Activated naive CD8-positive, alpha-beta T cell treated with anti-CD3 and anti-CD28 coated beads, Interleukin-2, amount 10 ng/mL, durations not matched to agents 7 days and 5 days (primary cell): ENCODE measurements around the gene SLC6A12. TPM values are rescaled to one million over a fixed set of nuclear protein-coding genes. Genes with fewer than 3 reads are reported as not detected.

Experiments
- ATAC-seq: fragments of 150-1000 bp; cut with Tn5 transposase; one replicate; pipeline ENCODE4 v1.10.0; 2021; ENCODE audit warnings: low read depth, moderate library complexity
- POLR2A ChIA-PET: fragments of 350-600 bp; sonication (Branson Sonifier 250); formaldehyde crosslinking; loops from one replicate; lab custom pipeline; 2021; ENCODE audit warnings: antibody characterized with exemption; lab: Charles Lee
- DNase-seq: peaks from one replicate; pipeline ENCODE4 v3.0.0; 2021
- H3K27ac Mint-ChIP-seq: one replicate; pipeline ENCODE4 v1.8.0; 2022; ENCODE audit warnings: mild to moderate bottlenecking, mixed read lengths
- H3K27me3 Mint-ChIP-seq: one replicate; pipeline ENCODE4 v1.8.0; 2022; ENCODE audit warnings: mild to moderate bottlenecking, moderate library complexity, mixed read lengths
- H3K36me3 Mint-ChIP-seq: one replicate; pipeline ENCODE4 v1.8.0; 2021; ENCODE audit warnings: mild to moderate bottlenecking, mixed read lengths
- H3K4me1 Mint-ChIP-seq: one replicate; pipeline ENCODE4 v1.8.0; 2021; ENCODE audit warnings: mixed read lengths
- H3K4me3 Mint-ChIP-seq: one replicate; pipeline ENCODE4 v1.8.0; 2022; ENCODE audit warnings: mild to moderate bottlenecking, moderate library complexity, mixed read lengths
- H3K9me3 Mint-ChIP-seq: one replicate; pipeline ENCODE4 v1.8.0; 2021; ENCODE audit warnings: mixed read lengths
- total RNA-seq, 2 experiments: library from RNA; stranded (reverse); gene quantifications; one replicate each; pipeline ENCODE4 v1.2.3, GENCODE V29; 2021

Gene SLC6A12
- total RNA-seq, 2 experiments from 2014 or later = not detected

GRCh38 chr12:229441-230191, 15.7 kb upstream of the SLC6A12 start:
- DNase-seq (no peak), ATAC-seq (no peak)
- no peaks in the 10 kb centered on the region for H3K36me3 Mint-ChIP-seq
- no peak overlapping the region for H3K4me3 Mint-ChIP-seq
- no peaks in the 10 kb centered on the region for H3K4me1 Mint-ChIP-seq
- POLR2A ChIA-PET = no interaction called here
- peaks cover 3% of the 10 kb centered on the region for H3K27me3 Mint-ChIP-seq
- H3K9me3 Mint-ChIP-seq = no peaks in the 10 kb centered on the region
- H3K27ac Mint-ChIP-seq = no peak overlapping the region

- POLR2A ChIA-PET = no interaction called here
- no peaks in the 10 kb centered on the region for H3K36me3 Mint-ChIP-seq
- no peak overlapping the region for H3K27ac Mint-ChIP-seq
- H3K4me1 Mint-ChIP-seq = no peaks in the 10 kb centered on the region
- peaks cover 3% of the 10 kb centered on the region for H3K27me3 Mint-ChIP-seq
- H3K9me3 Mint-ChIP-seq = no peaks in the 10 kb centered on the region
- ATAC-seq (no peak), DNase-seq (no peak)
- no peak overlapping the region for H3K4me3 Mint-ChIP-seq
Observed at GRCh38 chr12:228846-229200, 14.9 kb upstream of the SLC6A12 start.

GRCh38 chr12:227923-228845, 14.2 kb upstream of the SLC6A12 start:
- Mint-ChIP-seq H3K36me3 (no peaks in the 10 kb centered on the region), H3K27ac (no peak overlapping the region), H3K4me3 (no peak overlapping the region), H3K9me3 (no peaks in the 10 kb centered on the region), H3K4me1 (no peaks in the 10 kb centered on the region), H3K27me3 (peaks cover 3% of the 10 kb centered on the region)
- DNase-seq (no peak), ATAC-seq (no peak)
- POLR2A ChIA-PET = no interaction called here

DNA sequence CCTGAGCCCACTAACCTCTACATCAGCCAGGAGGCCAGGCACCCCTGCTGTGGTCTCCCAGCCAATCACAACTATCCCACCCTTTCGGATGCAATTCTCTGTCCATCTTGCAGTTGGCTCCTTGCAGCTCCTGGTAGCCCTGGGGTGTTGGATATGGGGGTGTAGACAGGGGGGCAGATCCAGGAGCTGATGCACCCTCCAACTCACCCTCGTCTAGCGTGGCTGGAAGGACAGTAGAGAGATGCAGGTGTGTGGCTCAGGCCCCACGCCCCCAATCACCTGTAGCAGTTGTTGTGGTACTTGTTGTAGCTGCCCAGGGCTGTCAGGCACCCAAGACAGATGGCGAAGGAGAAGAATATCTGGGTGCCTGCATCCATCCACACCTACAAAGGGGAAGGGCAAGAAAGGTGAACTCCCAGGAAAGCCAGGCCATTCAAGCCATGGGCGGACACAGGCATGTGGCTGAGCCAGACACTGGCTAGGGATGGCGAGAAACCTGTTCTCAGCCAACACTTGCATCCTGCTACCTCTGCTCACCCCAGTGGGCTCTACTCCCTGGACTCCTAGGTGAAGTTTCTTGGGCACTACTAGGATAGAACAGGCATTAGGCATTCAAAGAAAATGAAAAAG, 13.4 kb upstream of the SLC6A12 start:
- H3K4me3 Mint-ChIP-seq = no peak overlapping the region
- H3K36me3 Mint-ChIP-seq = no peaks in the 10 kb centered on the region
- H3K27ac Mint-ChIP-seq = no peak overlapping the region
- no peaks in the 10 kb centered on the region for H3K9me3 Mint-ChIP-seq
- no peak for ATAC-seq
- peaks cover 3% of the 10 kb centered on the region for H3K27me3 Mint-ChIP-seq
- DNase-seq = no peak
- no peaks in the 10 kb centered on the region for H3K4me1 Mint-ChIP-seq
- POLR2A ChIA-PET = no interaction called here

DNA sequence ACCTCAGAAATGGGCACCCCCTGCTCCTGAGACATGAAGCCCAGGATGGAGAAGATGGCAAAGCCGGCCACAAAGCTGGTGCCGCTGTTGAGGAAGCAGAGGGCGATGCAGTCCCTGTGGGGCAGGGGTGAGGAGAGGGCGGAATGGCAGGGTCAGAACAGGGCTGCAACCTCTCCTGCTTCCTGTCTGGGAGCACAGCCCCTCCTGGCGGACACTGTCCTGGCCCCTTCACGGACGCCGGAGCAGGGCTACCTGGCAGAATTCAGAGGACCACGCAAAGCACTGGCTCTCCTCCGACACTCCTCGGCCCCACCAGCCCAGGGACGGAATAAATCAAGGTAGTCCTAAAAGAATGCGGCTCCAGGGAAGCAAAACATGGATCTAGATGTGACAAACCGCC, 12.4 kb upstream of the SLC6A12 start:
- peaks cover 3% of the 10 kb centered on the region for H3K27me3 Mint-ChIP-seq
- no peak overlapping the region for H3K4me3 Mint-ChIP-seq
- H3K27ac Mint-ChIP-seq = no peak overlapping the region
- POLR2A ChIA-PET = no interaction called here
- no peak for DNase-seq
- no peaks in the 10 kb centered on the region for H3K4me1 Mint-ChIP-seq
- ATAC-seq = no peak
- H3K36me3 Mint-ChIP-seq = no peaks in the 10 kb centered on the region
- H3K9me3 Mint-ChIP-seq = no peaks in the 10 kb centered on the region

DNA sequence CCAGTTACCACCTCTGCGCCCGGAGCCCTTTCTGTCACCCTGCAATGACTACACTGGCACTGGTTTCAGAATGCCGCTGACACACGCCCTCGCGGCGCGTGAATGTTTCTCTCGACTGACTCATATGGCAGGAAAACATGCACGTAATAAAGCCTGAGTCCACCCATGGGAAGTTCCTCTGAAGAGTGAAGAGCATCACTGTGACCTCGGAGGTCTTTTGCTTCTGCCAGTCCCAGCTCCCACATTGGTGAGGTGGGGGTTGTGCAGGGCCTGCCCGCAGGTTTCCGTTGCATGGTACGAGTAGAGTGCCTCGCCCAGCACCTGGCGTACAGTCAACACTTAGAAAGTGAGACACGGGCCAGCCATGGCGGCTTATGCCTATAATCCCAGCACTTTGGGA, 11.1 kb upstream of the SLC6A12 start:
- Mint-ChIP-seq H3K27me3 (peaks cover 3% of the 10 kb centered on the region), H3K27ac (no peak overlapping the region), H3K36me3 (no peaks in the 10 kb centered on the region), H3K4me3 (no peak overlapping the region), H3K4me1 (no peaks in the 10 kb centered on the region), H3K9me3 (no peaks in the 10 kb centered on the region)
- ATAC-seq (no peak), DNase-seq (no peak)
- POLR2A ChIA-PET = no interaction called here

GRCh38 chr12:224330-224729, 10.4 kb upstream of the SLC6A12 start:
- Mint-ChIP-seq H3K27ac (no peak overlapping the region), H3K4me1 (peaks cover 4% of the 10 kb centered on the region), H3K27me3 (peaks cover 3% of the 10 kb centered on the region), H3K9me3 (no peaks in the 10 kb centered on the region), H3K4me3 (no peak overlapping the region), H3K36me3 (no peaks in the 10 kb centered on the region)
- POLR2A ChIA-PET = no interaction called here
- ATAC-seq (no peak), DNase-seq (no peak)

DNA sequence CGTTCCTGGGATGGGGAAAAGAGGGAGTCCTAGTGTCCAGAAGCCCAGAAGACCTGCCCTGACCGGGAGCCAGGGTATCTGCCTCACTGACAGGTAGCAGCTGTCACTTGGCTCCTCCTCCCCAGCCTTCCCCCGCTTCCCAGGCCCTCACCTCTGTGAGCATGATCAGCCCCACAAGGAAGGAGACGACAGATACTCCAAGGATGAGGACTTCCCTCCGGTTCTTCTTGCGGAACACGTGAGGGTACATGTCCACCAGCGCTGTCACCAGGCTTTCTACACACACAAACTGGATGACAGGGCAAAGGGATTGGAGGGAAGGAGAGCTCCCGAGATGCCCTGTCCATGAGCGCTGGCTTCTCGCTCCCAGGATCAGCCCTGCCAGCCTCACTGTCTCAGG, 9.9 kb upstream of the SLC6A12 start:
- Mint-ChIP-seq H3K9me3 (no peaks in the 10 kb centered on the region), H3K4me3 (no peak overlapping the region), H3K27ac (no peak overlapping the region), H3K36me3 (no peaks in the 10 kb centered on the region), H3K4me1 (peaks cover 4% of the 10 kb centered on the region), H3K27me3 (peaks cover 5% of the 10 kb centered on the region)
- no peak for DNase-seq
- POLR2A ChIA-PET = no interaction called here
- ATAC-seq = no peak

GRCh38 chr12:221736-222135, 7.8 kb upstream of the SLC6A12 start:
- H3K4me1 Mint-ChIP-seq = peaks cover 4% of the 10 kb centered on the region
- no peak overlapping the region for H3K27ac Mint-ChIP-seq
- ATAC-seq (no peak), DNase-seq (no peak)
- no peaks in the 10 kb centered on the region for H3K9me3 Mint-ChIP-seq
- POLR2A ChIA-PET = no interaction called here
- no peak overlapping the region for H3K4me3 Mint-ChIP-seq
- no peaks in the 10 kb centered on the region for H3K36me3 Mint-ChIP-seq
- H3K27me3 Mint-ChIP-seq = peaks cover 5% of the 10 kb centered on the region

- ATAC-seq (no peak), DNase-seq (no peak)
- Mint-ChIP-seq H3K27ac (no peak overlapping the region), H3K9me3 (no peaks in the 10 kb centered on the region), H3K36me3 (no peaks in the 10 kb centered on the region), H3K4me1 (peaks cover 4% of the 10 kb centered on the region), H3K27me3 (peaks cover 5% of the 10 kb centered on the region), H3K4me3 (no peak overlapping the region)
- POLR2A ChIA-PET = no interaction called here
Observed at GRCh38 chr12:220946-221550, 7.1 kb upstream of the SLC6A12 start.

DNA sequence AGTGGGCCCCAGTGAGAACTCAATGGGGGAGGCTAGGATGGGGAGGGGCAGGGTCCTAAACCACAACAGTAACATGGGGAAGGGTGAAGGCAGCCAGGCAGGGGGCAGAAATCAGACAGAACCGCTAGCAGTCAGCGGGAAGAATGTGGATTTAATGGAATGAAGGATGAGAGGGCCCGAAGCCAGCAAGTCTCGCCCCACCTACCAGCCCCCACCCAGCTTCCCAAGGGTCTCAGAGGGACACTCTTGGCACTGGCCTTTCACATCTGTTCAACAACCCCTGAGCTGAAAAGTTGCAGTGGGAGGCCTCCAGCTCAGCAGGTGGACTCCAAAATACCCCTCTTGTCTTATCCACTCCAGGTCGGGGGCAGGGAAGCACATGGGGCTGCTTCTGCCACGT, 6.5 kb upstream of the SLC6A12 start:
- POLR2A ChIA-PET = interaction anchor here (1.0 kb wide), 1 partner anchor 113 kb away, joined by 3 read pairs; no protein-coding TSS in a partner anchor
- peaks cover 4% of the 10 kb centered on the region for H3K4me1 Mint-ChIP-seq
- no peak for DNase-seq
- no peak for ATAC-seq
- no peaks in the 10 kb centered on the region for H3K36me3 Mint-ChIP-seq
- peaks cover 5% of the 10 kb centered on the region for H3K27me3 Mint-ChIP-seq
- H3K9me3 Mint-ChIP-seq = no peaks in the 10 kb centered on the region
- no peak overlapping the region for H3K4me3 Mint-ChIP-seq
- H3K27ac Mint-ChIP-seq = no peak overlapping the region

DNA sequence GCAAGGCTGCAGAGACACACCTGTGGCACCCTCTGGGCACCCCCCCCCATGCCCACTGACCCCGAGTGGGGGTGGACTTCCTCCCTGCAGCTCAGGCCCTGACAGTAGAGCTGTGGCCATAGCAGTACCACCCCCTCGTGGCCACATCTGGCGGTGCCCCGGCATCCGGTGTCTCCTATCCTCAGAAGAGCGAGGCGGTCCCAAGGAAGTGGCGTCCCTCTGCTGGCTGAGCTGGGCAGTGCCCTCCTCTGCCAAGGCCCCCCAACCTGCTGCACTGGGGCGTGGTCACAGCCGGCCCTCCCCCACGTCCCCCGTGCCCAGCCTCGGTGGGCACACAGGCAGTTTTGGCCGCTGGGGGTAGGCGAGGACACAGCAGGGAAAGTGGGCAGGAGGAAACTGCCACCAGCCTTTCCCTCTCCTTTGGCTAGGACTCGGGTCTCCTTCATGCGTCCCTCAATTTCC, 6.0 kb upstream of the SLC6A12 start:
- DNase-seq (peak; percentile 81), ATAC-seq (peak; percentile 98)
- no peaks in the 10 kb centered on the region for H3K9me3 Mint-ChIP-seq
- H3K27me3 Mint-ChIP-seq = peaks cover 8% of the 10 kb centered on the region
- no peaks in the 10 kb centered on the region for H3K36me3 Mint-ChIP-seq
- POLR2A ChIA-PET = interaction anchor here (1.0 kb wide), 1 partner anchor 112 kb away, joined by 3 read pairs; no protein-coding TSS in a partner anchor
- H3K4me1 Mint-ChIP-seq = peaks cover 4% of the 10 kb centered on the region
- H3K4me3 Mint-ChIP-seq = no peak overlapping the region
- no peak overlapping the region for H3K27ac Mint-ChIP-seq
